IMR-90 (cell line): ENCODE results near the gene PLEKHD1. TPM values are rescaled to one million over a fixed set of nuclear protein-coding genes. Genes with fewer than 3 reads are reported as not detected.

Source experiments
- ATAC-seq: fragments of 200-7000 bp; cut with Tn5 transposase; 2 replicates; pipeline ENCODE4 v1.9.1; 2020; ENCODE audit warnings: low read depth, mild to moderate bottlenecking, moderate library complexity
- BruUV-seq: library from RNA; stranded (reverse); fragments of 400-500 nt; replicated peaks from 2 replicates; lab custom pipeline; 2021; lab: Mats Ljungman, UMichigan
- CTCF ChIA-PET: fragments of 300-600 bp; formaldehyde crosslinking; extraction: SDS; loops from one replicate; lab custom pipeline; 2021; ENCODE audit warnings: antibody characterized with exemption; lab: Yijun Ruan, JAX
- POLR2A ChIA-PET: fragments of 300-600 bp; sonication (Branson Sonifier 250); formaldehyde crosslinking; loops from one replicate; lab custom pipeline; 2022; ENCODE audit warnings: antibody characterized with exemption; ENCODE audit not compliant: unreplicated experiment; lab: Charles Lee
- DNase-seq: peaks from one replicate; pipeline ENCODE4 v3.0.0; 2013
- H2AFZ ChIP-seq: replicated peaks from 2 replicates; pipeline ENCODE3; 2013; ENCODE audit warnings: low read length, mild to moderate bottlenecking; ENCODE audit not compliant: poor library complexity
- H2AK5ac ChIP-seq: 2 replicates; pipeline ENCODE4 v1.6.1; 2013; ENCODE audit warnings: low read depth, low read length, inconsistent platforms
- H2AK9ac ChIP-seq: replicated peaks from 2 replicates; pipeline ENCODE3; 2013; ENCODE audit warnings: mild to moderate bottlenecking, low read depth, low read length, moderate library complexity; ENCODE audit not compliant: poor library complexity
- H2BK120ac ChIP-seq: 2 replicates; pipeline ENCODE4 v1.6.1; 2013; ENCODE audit warnings: low read depth, low read length, inconsistent platforms
- H2BK15ac ChIP-seq: 3 replicates; pipeline ENCODE4 v1.6.1; 2013; ENCODE audit warnings: low read depth, low read length, inconsistent platforms
- H2BK20ac ChIP-seq: 2 replicates; pipeline ENCODE4 v1.6.1; 2013; ENCODE audit warnings: low read depth, mild to moderate bottlenecking, inconsistent platforms, low read length, moderate library complexity
- H2BK5ac ChIP-seq: 2 replicates; pipeline ENCODE4 v1.6.1; 2013; ENCODE audit warnings: mild to moderate bottlenecking, low read depth, low read length, inconsistent platforms; ENCODE audit not compliant: poor library complexity, severe bottlenecking
- H3K14ac ChIP-seq: replicated peaks from 2 replicates; pipeline ENCODE4 v1.6.1; 2013; ENCODE audit warnings: low read depth, low read length, inconsistent platforms
- H3K18ac ChIP-seq: 2 replicates; pipeline ENCODE4 v1.6.1; 2013; ENCODE audit warnings: low read depth, low read length, control low read depth
- H3K23ac ChIP-seq: 2 replicates; pipeline ENCODE4 v1.6.1; 2013; ENCODE audit warnings: low read depth, low read length, inconsistent platforms
- H3K27ac ChIP-seq: 2 replicates; pipeline ENCODE4 v1.5.1; 2013; ENCODE audit warnings: mild to moderate bottlenecking, control low read depth, low read length; ENCODE audit not compliant: insufficient read depth
- H3K27me3 ChIP-seq: 2 replicates; pipeline ENCODE4 v1.6.1; 2013; ENCODE audit warnings: low read length; ENCODE audit not compliant: control insufficient read depth, insufficient read depth
- H3K36me3 ChIP-seq: 2 replicates; pipeline ENCODE4 v1.6.1; 2013; ENCODE audit warnings: low read length, mixed read lengths; ENCODE audit not compliant: control insufficient read depth, insufficient read depth
- H3K4ac ChIP-seq: 2 replicates; pipeline ENCODE4 v1.6.1; 2013; ENCODE audit warnings: low read depth, low read length, inconsistent platforms
- H3K4me1 ChIP-seq: 2 replicates; pipeline ENCODE4 v1.6.1; 2013; ENCODE audit warnings: low read length, mixed read lengths; ENCODE audit not compliant: control insufficient read depth, insufficient read depth
- H3K4me2 ChIP-seq: 2 replicates; pipeline ENCODE4 v1.6.1; 2013; ENCODE audit warnings: low read depth, mild to moderate bottlenecking, control low read depth, low read length, moderate library complexity
- H3K4me3 ChIP-seq: 2 replicates; pipeline ENCODE4 v1.5.1; 2013; ENCODE audit warnings: low read depth, mild to moderate bottlenecking, control low read depth, low read length, moderate library complexity; ENCODE audit not compliant: insufficient read depth
- H3K56ac ChIP-seq: 2 replicates; pipeline ENCODE4 v1.6.1; 2013; ENCODE audit warnings: low read length, inconsistent platforms; ENCODE audit not compliant: insufficient read depth; ENCODE audit errors: extremely low read depth
- H3K79me1 ChIP-seq, 2 experiments: 2 replicates each; pipeline ENCODE4 v1.6.1; 2013; ENCODE audit warnings: low read length in 2 of 2, inconsistent platforms in 1 of 2, low read depth in 1 of 2
- H3K9ac ChIP-seq: 2 replicates; pipeline ENCODE4 v1.6.1; 2013; ENCODE audit warnings: low read depth, low read length, control low read depth
- H3K9me1 ChIP-seq: 2 replicates; pipeline ENCODE4 v1.6.1; 2013; ENCODE audit warnings: low read length, inconsistent platforms; ENCODE audit not compliant: insufficient read depth
- H3K9me3 ChIP-seq: 2 replicates; pipeline ENCODE4 v1.6.1; 2013; ENCODE audit warnings: low read length; ENCODE audit not compliant: control insufficient read depth, insufficient read depth
- H4K20me1 ChIP-seq: 2 replicates; pipeline ENCODE4 v1.6.1; 2013; ENCODE audit warnings: low read length, inconsistent platforms; ENCODE audit not compliant: insufficient read depth
- H4K5ac ChIP-seq: 2 replicates; pipeline ENCODE4 v1.6.1; 2013; ENCODE audit warnings: mild to moderate bottlenecking, low read depth, low read length, control low read depth
- H4K8ac ChIP-seq, 2 experiments: 2 replicates each; pipeline ENCODE4 v1.6.1; 2013; ENCODE audit warnings: low read depth in 2 of 2, low read length in 2 of 2, control low read depth in 1 of 2, inconsistent platforms in 1 of 2
- H4K91ac ChIP-seq: 2 replicates; pipeline ENCODE4 v1.6.1; 2013; ENCODE audit warnings: low read depth, low read length, inconsistent platforms; ENCODE audit not compliant: insufficient read depth
- CEBPB ChIP-seq: IDR thresholded peaks from 2 replicates; pipeline ENCODE4 v1.6.1; 2012; ENCODE audit warnings: low read depth, low read length, improper control_type of control experiment
- CHD1 ChIP-seq: IDR thresholded peaks from 2 replicates; pipeline ENCODE4 v1.6.1; 2012; ENCODE audit warnings: low read depth, low read length, improper control_type of control experiment
- ELK1 ChIP-seq: fragments of 150-350 bp; IDR thresholded peaks from 2 replicates; pipeline ENCODE4 v1.6.1; 2016; ENCODE audit warnings: low read depth, mild to moderate bottlenecking, low read length, moderate library complexity, borderline replicate concordance
- FOS ChIP-seq: fragments of 150-350 bp; IDR thresholded peaks from 2 replicates; pipeline ENCODE4 v1.6.1; 2016; ENCODE audit warnings: low read depth, low read length
- MXI1 ChIP-seq: IDR thresholded peaks from 2 replicates; pipeline ENCODE4 v1.6.1; 2012; ENCODE audit warnings: low read depth, mild to moderate bottlenecking, low read length, moderate library complexity, borderline replicate concordance
- RCOR1 ChIP-seq: IDR thresholded peaks from 2 replicates; pipeline ENCODE4 v1.6.1; 2012; ENCODE audit warnings: mild to moderate bottlenecking, low read length, improper control_type of control experiment; ENCODE audit not compliant: insufficient replicate concordance
- RFX5 ChIP-seq: IDR thresholded peaks from 2 replicates; pipeline ENCODE4 v1.8.0; 2012; ENCODE audit warnings: low read depth, mild to moderate bottlenecking, low read length, moderate library complexity
- SMC3 ChIP-seq: fragments of 150-350 bp; IDR thresholded peaks from 2 replicates; pipeline ENCODE4 v1.6.1; 2016; ENCODE audit warnings: low read depth, mild to moderate bottlenecking, antibody characterized with exemption, low read length, moderate library complexity
- dilution Hi-C: fragments of 300-500 bp; cut with HindIII; formaldehyde crosslinking; loops from one replicate; pipeline ENCODE4 v1.14.3; 2018; ENCODE audit warnings: low sequenced_read_pairs; ENCODE audit not compliant: unreplicated experiment
- in situ Hi-C: fragments of 300-500 bp; cut with MboI; formaldehyde crosslinking; loops from 3 replicates; pipeline ENCODE4 v1.14.3; 2019; ENCODE audit warnings: low sequenced_read_pairs, inconsistent platforms, mixed read lengths
- intact Hi-C: fragments of 100-400 bp; cut with micrococcal nuclease; formaldehyde crosslinking; loops from 2 replicates; pipeline ENCODE4 v1.10.0; 2022
- polyA plus RNA-seq, 3 experiments: library from polyadenylated mRNA; depleted of rRNA; stranded (reverse); fragments of >200 nt; gene quantifications; 2 replicates each; pipeline ENCODE4 v1.2.3, GENCODE V29; 2012; ENCODE audit warnings: low replicate concordance in 1 of 3
- total RNA-seq: library from RNA; depleted of rRNA; stranded (reverse); fragments of >200 nt; gene quantifications from 2 replicates; pipeline ENCODE4 v1.2.3, GENCODE V29; 2012
- TF ChIP-seq, protein P1 (sequence below): conservative IDR thresholded peaks from 2 replicates; pipeline ENCODE4 v1.5.1; 2012; ENCODE audit warnings: mild to moderate bottlenecking, low read depth, low read length, improper control_type of control experiment
- TF ChIP-seq, protein P2 (sequence below): fragments of 150-350 bp; IDR thresholded peaks from 2 replicates; pipeline ENCODE4 v1.6.1; 2017; ENCODE audit warnings: mild to moderate bottlenecking, antibody characterized with exemption, low read length, low read depth

Gene PLEKHD1
- total and polyA plus RNA-seq, 2 of the 4 experiments (the other 2 are of a cell fraction) = under 0.01 TPM; not detected in 1

DNA sequence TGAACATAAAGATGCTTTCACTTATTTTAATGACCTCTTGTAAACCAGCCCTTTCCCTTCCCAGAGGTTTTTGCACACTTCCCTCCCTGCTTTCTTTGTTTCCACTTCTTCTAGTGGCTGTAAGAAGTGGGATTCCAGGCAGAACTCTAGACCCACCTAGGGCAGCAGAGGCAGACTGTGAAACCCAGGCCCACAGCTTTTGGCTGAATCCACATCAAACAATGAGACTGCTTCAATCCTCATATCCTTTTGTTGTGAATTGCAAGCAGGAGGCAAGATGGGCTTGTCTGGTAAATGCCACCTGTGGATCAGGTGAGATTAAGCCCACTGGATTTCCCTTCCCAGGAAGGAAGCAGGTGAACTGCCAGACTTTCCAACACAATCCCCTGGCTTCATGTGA lies 77.4 kb downstream of the PLEKHD1 start:
- H3K4ac ChIP-seq = no peak overlapping the region
- no peak overlapping the region for H2AK5ac ChIP-seq
- no peak overlapping the region for H3K4me2 ChIP-seq
- no peak overlapping the region for H3K9ac ChIP-seq
- in situ Hi-C loops (no loop called here), intact Hi-C loops (no loop called here), dilution Hi-C loops (no loop called here)
- no peak overlapping the region for H2BK120ac ChIP-seq
- ATAC-seq (no peak), DNase-seq (no peak)
- no peaks in the 10 kb centered on the region for H3K79me1 ChIP-seq
- TF ChIP-seq FOS = no peak
- TF ChIP-seq CHD1 = no peak
- TF ChIP-seq RCOR1 = no peak
- TF ChIP-seq RFX5 = no peak
- no peak for TF ChIP-seq MXI1
- TF ChIP-seq, protein P1, sequence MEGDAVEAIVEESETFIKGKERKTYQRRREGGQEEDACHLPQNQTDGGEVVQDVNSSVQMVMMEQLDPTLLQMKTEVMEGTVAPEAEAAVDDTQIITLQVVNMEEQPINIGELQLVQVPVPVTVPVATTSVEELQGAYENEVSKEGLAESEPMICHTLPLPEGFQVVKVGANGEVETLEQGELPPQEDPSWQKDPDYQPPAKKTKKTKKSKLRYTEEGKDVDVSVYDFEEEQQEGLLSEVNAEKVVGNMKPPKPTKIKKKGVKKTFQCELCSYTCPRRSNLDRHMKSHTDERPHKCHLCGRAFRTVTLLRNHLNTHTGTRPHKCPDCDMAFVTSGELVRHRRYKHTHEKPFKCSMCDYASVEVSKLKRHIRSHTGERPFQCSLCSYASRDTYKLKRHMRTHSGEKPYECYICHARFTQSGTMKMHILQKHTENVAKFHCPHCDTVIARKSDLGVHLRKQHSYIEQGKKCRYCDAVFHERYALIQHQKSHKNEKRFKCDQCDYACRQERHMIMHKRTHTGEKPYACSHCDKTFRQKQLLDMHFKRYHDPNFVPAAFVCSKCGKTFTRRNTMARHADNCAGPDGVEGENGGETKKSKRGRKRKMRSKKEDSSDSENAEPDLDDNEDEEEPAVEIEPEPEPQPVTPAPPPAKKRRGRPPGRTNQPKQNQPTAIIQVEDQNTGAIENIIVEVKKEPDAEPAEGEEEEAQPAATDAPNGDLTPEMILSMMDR = no peak
- TF ChIP-seq, protein P2, sequence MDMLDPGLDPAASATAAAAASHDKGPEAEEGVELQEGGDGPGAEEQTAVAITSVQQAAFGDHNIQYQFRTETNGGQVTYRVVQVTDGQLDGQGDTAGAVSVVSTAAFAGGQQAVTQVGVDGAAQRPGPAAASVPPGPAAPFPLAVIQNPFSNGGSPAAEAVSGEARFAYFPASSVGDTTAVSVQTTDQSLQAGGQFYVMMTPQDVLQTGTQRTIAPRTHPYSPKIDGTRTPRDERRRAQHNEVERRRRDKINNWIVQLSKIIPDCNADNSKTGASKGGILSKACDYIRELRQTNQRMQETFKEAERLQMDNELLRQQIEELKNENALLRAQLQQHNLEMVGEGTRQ = no peak
- TF ChIP-seq CEBPB = no peak
- no peak for TF ChIP-seq SMC3
- TF ChIP-seq ELK1 = no peak
- H2BK5ac ChIP-seq = no peak overlapping the region
- no peaks in the 10 kb centered on the region for H3K4me1 ChIP-seq
- ChIA-PET POLR2A (no interaction called here), CTCF (interaction anchor here (0.7 kb wide), 1 partner anchor 9 kb away, joined by 4 read pairs; no protein-coding TSS in a partner anchor)
- H3K23ac ChIP-seq = no peak overlapping the region
- H3K9me1 ChIP-seq = no peaks in the 10 kb centered on the region
- no peak overlapping the region for H3K14ac ChIP-seq
- H3K27me3 ChIP-seq = peaks cover 71% of the 10 kb centered on the region
- no peak overlapping the region for H4K5ac ChIP-seq
- no peak overlapping the region for H3K18ac ChIP-seq
- H4K91ac ChIP-seq = no peak overlapping the region
- no peak overlapping the region for H3K4me3 ChIP-seq
- no peak overlapping the region for H4K8ac ChIP-seq
- no peaks in the 10 kb centered on the region for H4K20me1 ChIP-seq
- H3K56ac ChIP-seq = no peak overlapping the region
- no peak overlapping the region for H2AFZ ChIP-seq
- no peak overlapping the region for H2BK20ac ChIP-seq
- H3K36me3 ChIP-seq = no peaks in the 10 kb centered on the region
- BruUV-seq = no TSS peak
- H3K9me3 ChIP-seq = peaks cover 4% of the 10 kb centered on the region; the same call in 1 of the 2 replicates
- no peak overlapping the region for H3K27ac ChIP-seq
- H2AK9ac ChIP-seq = no peak overlapping the region
- no peak overlapping the region for H2BK15ac ChIP-seq
